ENCODE data around the gene ASPDH. TPM values are rescaled to one million over a fixed set of nuclear protein-coding genes. Genes with fewer than 3 reads are reported as not detected.

The ASPDH gene
- total and polyA plus RNA-seq, 2 donors from 2014 or later = 115 TPM; not detected in 1

- FAIRE-seq (no peak), DNase-seq (no peak)
- Histone ChIP-seq H3K4me3 (ENCODE audit: low read length in 3 of 3) (no peak overlapping the region), H3K27me3 (ENCODE audit: control insufficient read depth, insufficient read depth, low read length) (no peaks in the 10 kb centered on the region), H3K9me3 (ENCODE audit: control insufficient read depth in 2 of 3, insufficient read depth in 1 of 3, low read length in 3 of 3) (no peaks in the 10 kb centered on the region), H3K9ac (ENCODE audit: low read length in 3 of 3) (no peak overlapping the region), H3K36me3 (ENCODE audit: control insufficient read depth in 2 of 3, insufficient read depth in 3 of 3, low read length in 3 of 3) (no peaks in the 10 kb centered on the region), H3K27ac (ENCODE audit: low read depth in 2 of 2, low read length in 2 of 2) (no peak overlapping the region), H3K4me1 (ENCODE audit: control insufficient read depth in 2 of 3, insufficient read depth in 2 of 3, low read depth in 1 of 3, low read length in 3 of 3) (no peaks in the 10 kb centered on the region)
- TF ChIP-seq CTCF (IDR thresholded peaks at IDR 0.05; ENCODE audit: borderline replicate concordance, extremely low read depth, insufficient read depth) = no peak
- intact Hi-C loops (cut with DNase I) = no loop called here
These were observed 33.9 kb upstream of the ASPDH start for GRCh38 chr19:50547385-50548190.

DNA sequence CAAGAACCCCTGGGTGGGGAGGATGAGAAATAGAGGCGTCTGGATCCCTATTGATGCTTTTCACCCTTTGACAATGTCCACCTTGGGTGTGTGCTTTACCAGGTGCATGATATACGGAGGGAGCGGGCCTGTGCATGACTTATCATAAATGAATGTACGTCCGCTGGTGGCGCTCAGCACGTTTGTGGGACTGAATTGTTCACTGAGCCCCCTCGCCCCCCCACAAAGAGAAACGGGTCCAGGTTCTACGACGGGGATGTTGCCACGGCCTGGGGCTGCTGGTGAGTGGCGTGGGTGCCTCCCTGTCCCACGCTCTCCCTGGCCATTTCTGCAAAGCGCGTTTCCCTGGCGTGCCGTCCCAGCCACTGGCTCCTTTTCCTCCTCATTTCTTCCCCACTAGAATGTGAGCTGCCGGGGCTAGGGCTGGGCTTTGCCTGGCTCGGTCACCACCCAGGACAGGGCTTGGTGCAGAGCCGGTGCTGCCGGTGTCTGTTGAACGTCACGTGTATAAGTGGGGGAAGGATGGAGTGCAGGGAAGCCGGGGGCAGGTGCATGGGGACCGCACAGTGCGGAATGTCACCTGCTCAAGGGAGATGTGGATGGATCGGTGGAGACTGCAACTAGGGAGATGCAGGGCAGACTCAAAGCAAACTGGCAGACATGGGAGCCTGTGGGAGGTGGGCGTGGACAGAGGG is 33.0 kb upstream of the ASPDH start:
- DNase-seq (no peak), FAIRE-seq (no peak)
- TF ChIP-seq CTCF (IDR thresholded peaks at IDR 0.05; ENCODE audit: borderline replicate concordance, extremely low read depth, insufficient read depth) = no peak
- Histone ChIP-seq H3K36me3 (ENCODE audit: control insufficient read depth in 2 of 3, insufficient read depth in 3 of 3, low read length in 3 of 3) (no peaks in the 10 kb centered on the region), H3K9ac (ENCODE audit: low read length in 3 of 3) (no peak overlapping the region), H3K9me3 (ENCODE audit: control insufficient read depth in 2 of 3, insufficient read depth in 1 of 3, low read length in 3 of 3) (no peaks in the 10 kb centered on the region), H3K27me3 (ENCODE audit: control insufficient read depth, insufficient read depth, low read length) (no peaks in the 10 kb centered on the region), H3K4me1 (ENCODE audit: control insufficient read depth in 2 of 3, insufficient read depth in 2 of 3, low read depth in 1 of 3, low read length in 3 of 3) (no peaks in the 10 kb centered on the region), H3K4me3 (ENCODE audit: low read length in 3 of 3) (no peak overlapping the region), H3K27ac (ENCODE audit: low read depth in 2 of 2, low read length in 2 of 2) (no peak overlapping the region)
- intact Hi-C loops (cut with DNase I) = no loop called here

DNA sequence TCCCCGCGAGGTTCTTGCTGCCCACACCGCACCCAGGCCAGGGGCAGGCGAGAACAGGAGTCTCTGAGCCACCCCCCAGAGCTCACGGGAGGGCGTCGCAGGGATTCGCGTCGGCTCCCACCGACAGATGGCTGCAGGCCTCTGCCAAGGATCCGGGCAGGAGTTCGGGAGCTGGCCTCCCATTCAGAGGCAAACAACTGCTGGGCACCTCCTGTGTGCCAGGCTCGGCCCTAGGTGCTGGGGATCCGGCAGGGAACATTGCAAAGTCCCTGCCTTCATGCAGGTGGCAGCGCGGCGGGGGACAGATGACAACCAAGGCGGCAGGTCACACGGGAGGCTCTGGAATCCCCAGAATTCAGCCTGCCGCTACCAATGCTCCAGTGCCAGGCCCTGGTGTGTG is 29.2 kb upstream of the ASPDH start:
- Histone ChIP-seq H3K4me1 (ENCODE audit: control insufficient read depth in 2 of 3, insufficient read depth in 2 of 3, low read depth in 1 of 3, low read length in 3 of 3) (no peaks in the 10 kb centered on the region), H3K27ac (ENCODE audit: low read depth in 2 of 2, low read length in 2 of 2) (no peak overlapping the region), H3K36me3 (ENCODE audit: control insufficient read depth in 2 of 3, insufficient read depth in 3 of 3, low read length in 3 of 3) (no peaks in the 10 kb centered on the region), H3K27me3 (ENCODE audit: control insufficient read depth, insufficient read depth, low read length) (no peaks in the 10 kb centered on the region), H3K4me3 (ENCODE audit: low read length in 3 of 3) (no peak overlapping the region), H3K9me3 (ENCODE audit: control insufficient read depth in 2 of 3, insufficient read depth in 1 of 3, low read length in 3 of 3) (no peaks in the 10 kb centered on the region), H3K9ac (ENCODE audit: low read length in 3 of 3) (no peak overlapping the region)
- intact Hi-C loops (cut with DNase I) = no loop called here
- TF ChIP-seq CTCF (IDR thresholded peaks at IDR 0.05; ENCODE audit: borderline replicate concordance, extremely low read depth, insufficient read depth) = no peak
- no peak for FAIRE-seq
- DNase-seq = no peak

Measured in kidney (tissue), 14 donors.